D721Med (cell line): ENCODE measurements around the gene CADM4.

ENCODE experiments used
- DNase-seq: peaks from one replicate; pipeline ENCODE4 v3.0.0; 2011; ENCODE audit warnings: low spot score; ENCODE audit not compliant: insufficient read length
- FAIRE-seq: peaks from 2 replicates; lab custom pipeline; 2011; peaks lifted over from hg19 to GRCh38; lab: Jason Lieb, UNC
- CTCF ChIP-seq: IDR thresholded peaks from 2 replicates; pipeline ENCODE4 v1.5.1; 2012; ENCODE audit warnings: mild to moderate bottlenecking, control low read depth; ENCODE audit not compliant: insufficient read depth; ENCODE audit errors: missing control alignments

The CADM4 gene

DNA sequence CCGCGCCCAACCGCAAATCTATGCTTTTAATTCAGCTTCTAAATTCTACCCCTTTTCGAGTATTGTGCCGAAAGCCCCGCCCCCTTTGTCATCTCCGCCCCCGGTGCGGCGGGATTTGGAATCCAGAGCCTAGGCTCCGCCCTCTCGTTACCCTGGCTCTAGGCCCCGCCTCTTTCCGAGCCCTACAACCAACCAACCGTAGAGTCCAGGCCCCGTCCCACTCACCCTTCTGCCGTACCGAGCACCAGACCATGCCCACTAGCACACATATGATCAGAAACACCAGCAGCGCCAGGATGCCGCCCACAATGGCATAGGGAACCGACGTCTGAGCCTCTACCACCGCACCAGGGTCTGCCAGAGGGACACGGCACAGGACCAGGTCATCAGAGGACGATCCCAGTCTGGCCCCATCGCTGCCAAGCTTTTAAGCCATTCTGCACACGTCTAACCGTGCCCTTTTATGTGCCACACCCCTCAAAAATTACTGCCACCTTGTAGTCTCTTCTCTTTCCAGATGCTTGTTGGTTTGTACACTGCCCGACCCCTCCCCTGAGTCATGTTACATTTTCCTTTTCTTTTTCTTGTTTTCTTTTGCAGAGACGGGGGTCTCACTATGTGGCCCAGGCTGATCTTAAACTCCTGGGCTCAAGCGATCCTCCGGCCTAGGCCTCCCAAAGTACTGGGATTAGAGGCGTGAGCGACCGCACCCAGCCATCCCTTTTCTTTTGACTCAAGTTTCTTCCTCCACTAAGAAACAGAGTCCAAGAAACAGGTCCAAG is 15.6 kb downstream of the CADM4 start:
- DNase-seq = no peak
- FAIRE-seq = no peak
- TF ChIP-seq CTCF = no peak

DNA sequence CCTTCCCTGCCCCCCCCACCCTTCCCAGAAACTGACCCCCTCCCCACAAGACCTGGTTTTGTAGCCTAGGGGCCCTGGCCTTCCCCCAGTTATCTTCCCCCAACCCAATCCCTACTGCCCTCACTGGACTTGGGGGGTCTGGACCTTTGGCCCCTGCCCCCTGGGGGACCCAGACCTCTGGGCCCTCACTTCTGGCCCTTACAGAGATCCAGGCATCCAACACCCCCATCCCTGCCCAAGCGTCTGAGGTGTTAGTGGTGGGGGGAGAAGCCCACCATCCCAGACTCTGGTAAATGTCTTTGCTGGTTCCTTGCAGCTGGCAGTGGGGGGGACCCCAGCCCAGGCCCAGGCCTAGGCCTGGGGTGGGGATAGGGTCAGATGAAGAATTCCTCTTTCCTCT is 16.7 kb downstream of the CADM4 start:
- no peak for TF ChIP-seq CTCF
- FAIRE-seq = no peak

DNA sequence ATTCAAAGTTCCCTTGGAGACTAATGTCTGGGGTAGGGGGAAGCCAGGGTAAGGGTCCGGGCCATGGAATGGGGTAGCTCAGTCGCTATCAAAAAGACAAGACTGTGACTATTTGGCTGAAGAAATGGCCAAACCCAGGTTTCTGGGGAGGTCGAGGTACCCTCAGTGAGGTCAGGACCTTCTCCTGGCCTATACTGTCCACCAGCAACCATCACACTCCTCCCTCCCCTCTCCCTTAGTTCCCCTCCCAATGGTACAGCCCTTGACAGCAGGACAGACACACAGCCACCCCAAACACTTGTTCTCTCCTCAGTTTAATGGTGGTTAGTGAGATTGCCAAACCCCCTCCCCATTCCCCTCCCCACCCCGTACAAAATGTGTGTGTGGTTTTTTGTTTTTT is 17.6 kb downstream of the CADM4 start:
- FAIRE-seq (no peak), DNase-seq (no peak)
- no peak for TF ChIP-seq CTCF

More for the DNA sequence above, 16.7 kb downstream of the CADM4 start:
- DNase-seq = no peak

DNA sequence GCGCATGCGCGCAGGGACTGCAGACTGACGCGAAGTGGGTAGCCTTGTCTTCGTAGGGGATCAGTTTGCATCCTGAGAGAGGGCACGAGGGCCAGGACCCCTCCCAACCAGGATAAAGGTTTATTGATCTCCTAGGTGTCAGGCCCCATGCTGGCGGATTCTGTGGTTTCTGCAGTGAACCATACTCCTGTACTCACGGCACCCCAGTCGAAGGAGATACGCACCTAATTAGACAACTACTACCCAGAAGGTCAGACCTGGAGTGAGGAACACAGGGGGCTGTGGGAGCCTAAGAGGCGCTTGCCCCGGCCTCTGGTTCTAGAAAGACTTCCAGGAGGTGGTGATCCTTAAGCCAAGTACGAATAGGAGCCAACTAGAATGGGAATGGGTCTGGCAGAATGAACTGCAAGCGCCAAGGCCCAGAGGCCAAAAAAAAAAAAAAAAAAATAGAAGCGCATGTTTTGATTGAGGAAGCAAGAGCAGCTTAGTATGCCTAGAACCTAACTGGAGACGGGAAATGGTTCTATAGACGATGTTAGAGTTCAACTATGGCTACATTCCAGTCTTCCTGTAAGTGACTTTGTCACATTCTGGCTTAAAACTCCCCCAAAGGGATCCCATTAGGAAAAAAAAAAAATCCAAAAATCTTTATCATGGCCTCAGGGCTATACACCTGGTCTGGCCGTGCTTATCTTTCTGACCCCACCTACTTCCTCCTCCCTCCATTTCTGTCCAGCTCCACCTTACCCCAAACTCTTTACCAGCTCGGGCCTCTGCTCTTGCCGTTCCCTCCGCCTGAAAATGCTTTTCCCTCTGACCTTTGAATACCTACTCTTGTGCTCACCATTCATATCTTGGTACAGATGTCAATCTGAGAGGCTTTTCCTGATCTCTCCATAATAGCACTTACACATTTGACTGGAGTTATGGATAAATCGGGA is 19.3 kb downstream of the CADM4 start:
- TF ChIP-seq CTCF = no peak
- FAIRE-seq (no peak), DNase-seq (no peak)

GRCh38 chr19:43619262-43620060 is 20.2 kb downstream of the CADM4 start, which contains the start of gene ZNF428:
Gene ZNF428, minus strand, starts transcription at chr19:43619629. Its CDS starts 5,325 bp downstream, at chr19:43614304.
- FAIRE-seq (no peak), DNase-seq (peak; percentile 86)
- TF ChIP-seq CTCF = no peak

DNA sequence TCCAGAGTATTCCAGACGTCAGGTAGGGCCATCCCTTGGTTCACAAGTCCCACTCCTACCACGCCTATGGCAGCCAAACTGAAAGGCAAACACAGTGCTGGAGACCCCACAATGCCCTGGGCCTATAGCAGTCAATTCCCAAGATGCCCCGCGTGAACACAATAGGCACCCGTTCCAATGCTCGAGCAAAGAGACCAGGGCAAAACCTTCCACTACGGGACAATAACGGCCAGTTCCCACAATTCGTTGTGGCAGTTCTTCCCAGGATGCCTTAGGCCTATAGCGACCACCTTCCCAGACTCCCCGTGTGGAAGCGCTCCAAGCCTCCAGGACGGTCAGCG is 20.8 kb downstream of the CADM4 start:
- TF ChIP-seq CTCF = no peak
- no peak for FAIRE-seq
- DNase-seq = no peak
